Stimulated activated CD4-positive, alpha-beta T cell treated with anti-CD3 and anti-CD28 coated beads, Interleukin-15, amount 100 ng/mL, for 24 hours (primary cell): ENCODE data around the gene TIMP4.
A peak's percentile ranks its signal among the peaks of the same experiment; 100 is the strongest.

ENCODE experiments used
- DNase-seq: peaks from one replicate; pipeline ENCODE4 v3.0.0-alpha.2; 2020

The TIMP4 gene

DNA sequence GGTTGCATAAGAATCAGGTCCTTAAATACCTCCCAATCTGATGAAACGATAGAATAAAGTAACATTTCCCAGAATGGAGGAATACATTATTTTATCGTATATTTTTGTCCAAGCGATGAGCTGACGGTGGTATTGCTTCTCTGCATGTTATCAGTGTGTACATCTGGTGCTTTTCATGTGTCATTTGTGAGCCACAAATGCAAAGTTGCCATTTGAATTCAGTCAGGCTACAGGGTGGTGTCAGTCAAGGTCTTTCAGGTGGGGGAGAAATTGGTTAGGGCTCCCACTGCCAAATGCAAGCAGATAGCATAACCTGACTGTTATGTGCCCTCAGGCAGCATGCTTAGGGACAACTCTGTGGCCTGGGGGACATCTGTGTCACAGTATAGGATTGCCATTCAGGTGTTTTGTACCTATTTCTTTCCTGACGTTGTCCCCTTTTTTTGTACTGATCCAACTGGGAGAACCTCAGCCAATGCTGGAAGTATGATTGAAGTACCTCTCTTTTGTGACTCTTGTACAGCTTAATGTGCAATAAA, 26.5 kb upstream of the TIMP4 start:
- no peak for DNase-seq

DNA sequence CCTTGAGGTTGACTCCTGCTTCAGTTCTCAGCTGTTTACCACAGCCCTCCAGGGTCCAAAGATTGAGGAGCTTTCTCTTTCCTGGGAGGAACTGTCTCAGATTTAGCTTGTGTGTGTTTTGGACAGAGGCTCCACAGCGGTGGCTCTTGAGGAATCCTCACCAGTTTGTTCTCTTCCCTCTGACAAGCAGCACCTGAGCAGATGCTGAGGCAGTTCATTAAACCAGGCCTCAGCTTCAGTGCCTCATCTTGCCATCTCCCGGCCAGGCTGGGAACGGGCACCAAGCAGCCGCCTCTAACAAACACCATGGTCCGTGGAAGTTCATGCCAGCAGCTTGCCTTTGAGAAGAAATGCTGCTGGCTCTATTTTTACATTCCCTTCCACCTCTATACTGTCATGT, 25.8 kb upstream of the TIMP4 start:
- no peak for DNase-seq

DNA sequence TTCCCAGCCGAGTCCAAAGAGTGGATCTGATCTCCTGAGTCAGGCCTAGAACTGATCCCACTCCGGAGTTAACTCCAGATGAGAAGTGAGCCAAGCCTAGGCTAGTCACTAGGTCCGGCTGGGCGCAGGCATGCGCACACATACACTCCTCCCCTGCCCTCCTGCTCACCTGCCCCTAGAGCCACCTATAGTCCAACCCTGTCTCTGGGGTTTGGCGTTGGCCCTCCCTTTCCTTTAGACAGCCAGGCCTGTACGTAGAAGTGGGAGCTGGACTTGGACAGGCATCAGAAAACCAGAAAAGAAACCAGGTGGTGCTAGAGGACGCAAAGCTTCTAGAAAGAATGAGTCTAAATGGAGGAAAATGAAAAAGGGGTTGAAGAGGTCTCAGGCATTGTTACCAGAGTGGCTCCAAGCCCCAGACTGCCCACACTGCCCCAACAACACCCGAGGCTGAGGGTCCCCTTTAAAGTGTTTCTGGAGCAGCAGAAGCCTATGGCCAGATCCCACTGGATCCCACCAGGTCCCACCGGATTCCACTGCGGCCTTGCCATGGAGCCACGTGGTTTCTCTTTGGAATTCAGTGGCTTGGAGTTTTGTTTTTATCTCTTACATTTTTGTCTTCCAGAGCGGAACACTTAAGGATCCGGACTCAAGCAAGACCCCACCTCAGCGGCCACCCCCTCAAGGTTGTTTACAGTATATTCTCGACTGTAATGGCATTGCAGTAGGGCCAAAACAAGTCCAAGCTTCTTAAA, 24.2 kb upstream of the TIMP4 start:
- DNase-seq, result no peak

DNA sequence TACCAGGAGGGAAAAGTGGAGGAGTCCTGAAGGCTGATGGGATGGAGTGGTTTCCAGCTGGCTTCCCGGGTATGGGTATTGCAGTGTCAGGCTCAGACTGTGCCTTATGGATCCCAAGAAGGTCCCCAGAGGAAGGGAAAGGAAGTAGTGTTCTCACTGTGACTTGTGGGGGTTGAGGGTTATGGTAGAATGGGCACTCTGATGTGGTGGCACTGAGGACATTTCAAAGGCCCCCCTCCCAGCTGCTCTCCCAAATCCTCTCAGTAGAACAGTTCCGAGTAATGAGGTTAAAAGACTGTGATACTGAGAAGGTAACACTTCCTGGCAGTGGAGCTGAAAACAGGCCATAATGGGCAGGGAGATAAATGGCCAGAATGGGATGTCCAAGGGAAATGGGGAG, 23.1 kb upstream of the TIMP4 start:
- DNase-seq, result no peak

DNA sequence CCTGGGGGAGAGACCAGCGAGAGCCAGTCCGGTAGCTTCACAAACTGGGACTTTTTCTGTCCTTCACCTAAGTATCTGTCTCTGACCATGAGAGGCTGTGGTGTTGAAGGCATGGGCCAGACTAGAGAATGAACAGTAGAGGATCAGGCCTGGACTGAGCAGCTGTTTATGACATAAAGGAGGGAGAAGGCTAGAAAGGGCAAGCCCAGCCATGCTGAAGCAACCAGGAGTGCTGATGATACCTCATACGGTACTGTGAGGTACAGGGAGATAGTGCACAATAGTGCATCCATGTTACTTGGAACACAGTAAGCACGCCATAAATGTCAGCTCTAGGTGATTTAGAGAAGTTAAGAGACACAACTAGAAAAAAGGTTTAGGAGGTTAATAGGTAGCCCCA, 22.6 kb upstream of the TIMP4 start:
- no peak for DNase-seq

DNA sequence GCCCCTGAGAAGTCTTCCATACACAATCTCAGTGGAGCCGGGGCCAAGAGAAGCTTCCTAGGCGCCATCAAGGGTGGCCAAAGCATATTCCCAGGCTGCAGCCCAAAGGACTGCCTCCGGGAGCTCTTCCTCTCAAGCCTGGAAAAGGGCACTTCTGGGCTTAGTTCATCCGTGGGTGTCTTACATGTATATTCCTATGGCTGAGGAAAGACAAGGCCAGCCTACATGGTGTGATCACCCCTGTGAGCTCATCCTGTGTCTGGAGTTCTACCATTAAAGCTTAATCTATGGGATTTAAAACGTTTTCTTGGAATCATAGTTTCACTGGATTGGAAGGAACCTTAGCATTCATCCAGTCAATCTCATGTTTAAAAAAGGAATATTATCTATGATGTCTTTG, 21.9 kb upstream of the TIMP4 start:
- DNase-seq, result no peak

DNA sequence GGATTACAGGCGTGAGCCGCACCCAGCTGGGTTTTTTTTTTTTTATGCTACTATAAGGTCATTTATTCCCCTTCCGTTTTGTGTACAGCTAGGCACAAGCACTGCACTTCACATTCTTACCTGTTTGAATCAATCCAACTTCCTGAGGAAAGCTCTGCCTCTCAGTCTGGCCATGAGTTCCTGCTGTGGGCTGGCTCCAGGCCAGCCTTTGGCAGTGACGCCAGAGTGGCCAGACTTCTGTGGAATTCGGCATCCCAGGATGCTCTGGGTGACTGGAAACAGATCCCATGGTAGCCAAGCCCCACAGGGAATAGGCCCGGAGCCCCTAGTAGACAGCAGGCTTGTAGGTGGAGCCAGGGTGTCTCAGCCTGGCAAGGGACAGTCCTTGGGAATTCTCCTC, 21.5 kb upstream of the TIMP4 start:
- no peak for DNase-seq

DNA sequence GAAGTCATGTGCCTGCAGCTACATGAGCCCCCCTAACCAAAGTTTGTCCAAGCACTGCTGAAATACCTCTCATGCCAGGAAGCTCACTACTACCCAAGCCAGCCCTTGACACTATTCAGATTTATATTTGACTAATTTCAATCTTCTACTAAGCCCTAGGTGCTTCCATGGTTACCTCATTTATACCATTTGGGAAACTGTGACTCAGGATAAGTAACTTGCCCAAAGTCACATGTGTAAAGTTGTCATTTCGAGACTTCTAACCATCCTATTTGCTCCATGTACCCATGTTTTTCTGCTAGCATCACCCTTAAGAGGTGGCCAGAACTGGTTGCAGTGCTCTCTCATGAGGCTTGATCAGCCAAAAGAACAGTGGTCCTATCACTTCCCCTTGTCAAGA, 20.7 kb upstream of the TIMP4 start:
- DNase-seq, result no peak

DNA sequence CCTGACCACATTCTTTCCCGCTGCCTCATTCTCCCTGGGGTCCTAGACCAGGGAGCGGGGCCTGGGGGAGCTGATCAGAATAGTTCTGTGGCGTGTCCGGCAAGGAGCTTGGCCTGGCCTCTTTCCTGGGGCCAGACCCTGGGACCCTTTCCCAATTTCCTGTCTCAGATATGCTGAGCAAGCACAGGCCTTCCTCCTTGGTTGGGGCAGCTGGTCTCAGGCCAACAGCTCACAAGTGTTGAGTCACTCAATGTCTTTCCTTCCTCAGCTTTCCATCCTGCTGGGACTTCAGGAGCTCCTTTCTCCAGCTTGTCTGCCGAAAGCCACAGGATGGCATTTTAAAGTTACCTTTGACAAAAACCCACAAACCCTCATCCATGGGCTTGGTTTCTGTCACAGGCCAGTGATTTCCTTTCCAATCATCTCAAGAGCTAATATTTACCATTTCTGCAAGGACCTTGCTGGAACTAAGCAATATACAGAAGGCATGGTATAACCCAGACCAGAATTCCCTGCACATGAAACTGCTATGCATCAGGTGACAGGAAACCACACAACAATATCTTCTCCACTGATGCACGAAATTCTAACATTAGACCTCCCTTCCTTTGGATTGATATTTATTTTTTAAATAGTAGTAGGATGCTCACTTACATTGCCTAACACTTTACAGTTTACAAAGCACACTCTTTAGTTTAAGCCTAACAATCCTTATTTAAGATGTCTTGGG, 19.5 kb upstream of the TIMP4 start:
- DNase-seq, result no peak

DNA sequence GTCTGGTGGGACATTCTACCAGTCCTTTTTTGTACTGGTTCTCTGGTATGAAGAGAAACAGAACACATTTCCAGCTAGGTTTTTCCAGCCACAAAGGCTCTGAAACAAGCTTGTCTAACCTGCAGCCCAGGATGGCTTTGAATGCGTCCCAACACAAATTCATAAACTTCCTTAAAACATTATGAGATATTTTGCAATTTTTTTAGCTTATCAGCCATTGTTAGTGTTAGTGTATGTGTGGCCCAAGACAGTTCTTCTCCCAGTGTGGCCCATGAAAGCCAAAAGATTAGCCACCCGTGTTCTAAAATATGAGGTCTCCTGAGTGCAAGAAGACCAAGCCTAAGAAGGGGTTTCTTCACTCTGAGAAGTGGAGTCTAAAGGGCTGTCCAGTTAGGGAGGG, 18.4 kb upstream of the TIMP4 start:
- DNase-seq, result no peak

DNA sequence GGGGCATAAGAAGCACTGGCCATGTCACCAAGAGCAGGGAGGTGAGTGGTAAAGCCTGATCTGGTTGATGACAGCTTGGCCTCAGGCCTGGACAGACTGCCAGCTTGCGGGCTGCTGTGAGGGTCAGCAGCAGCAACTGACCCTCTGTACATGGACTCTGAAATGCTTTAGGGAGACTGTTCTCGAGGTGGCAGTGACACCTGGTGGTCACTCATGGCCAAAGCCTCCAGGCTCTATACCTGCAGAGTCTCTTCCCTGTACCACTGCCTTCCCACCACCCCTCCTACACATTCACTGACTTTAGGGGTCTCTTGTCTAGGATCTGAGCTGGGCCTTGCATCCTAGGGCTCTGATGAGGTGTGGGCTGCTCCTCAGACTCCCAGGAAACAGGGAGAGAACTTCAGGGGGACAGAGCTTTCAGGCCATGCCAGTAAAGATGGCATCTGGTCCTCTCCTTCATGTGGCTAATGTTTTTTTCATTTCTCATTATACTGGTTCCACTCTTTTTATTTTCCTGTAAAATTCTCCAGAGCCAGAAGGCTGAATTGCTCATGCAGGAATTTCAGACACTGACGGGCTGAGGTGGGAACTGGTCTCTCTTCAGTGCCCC, 17.2 kb upstream of the TIMP4 start:
- peak; percentile 53 for DNase-seq

DNA sequence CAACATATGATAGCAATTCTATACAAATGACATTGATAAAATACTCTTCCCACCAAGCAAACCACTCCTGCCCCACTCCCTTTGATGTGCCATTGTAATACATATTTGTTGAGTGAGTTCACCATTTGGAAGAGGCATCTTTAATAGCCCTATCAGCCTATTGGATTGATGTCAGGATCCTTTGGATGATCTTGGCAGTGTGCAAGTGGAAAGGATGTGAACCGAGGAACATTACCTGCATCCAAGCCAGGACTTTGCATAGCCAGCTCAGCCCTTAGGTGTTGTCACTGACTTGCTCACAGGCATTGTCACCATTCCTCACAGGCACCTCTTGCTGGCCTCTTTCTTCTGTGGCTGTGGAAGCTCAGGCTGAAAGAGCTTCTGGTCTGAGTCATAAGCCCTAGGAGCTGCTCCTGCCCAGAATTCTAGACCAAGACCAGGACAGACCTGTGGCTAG, 16.5 kb upstream of the TIMP4 start:
- DNase-seq, result no peak

DNA sequence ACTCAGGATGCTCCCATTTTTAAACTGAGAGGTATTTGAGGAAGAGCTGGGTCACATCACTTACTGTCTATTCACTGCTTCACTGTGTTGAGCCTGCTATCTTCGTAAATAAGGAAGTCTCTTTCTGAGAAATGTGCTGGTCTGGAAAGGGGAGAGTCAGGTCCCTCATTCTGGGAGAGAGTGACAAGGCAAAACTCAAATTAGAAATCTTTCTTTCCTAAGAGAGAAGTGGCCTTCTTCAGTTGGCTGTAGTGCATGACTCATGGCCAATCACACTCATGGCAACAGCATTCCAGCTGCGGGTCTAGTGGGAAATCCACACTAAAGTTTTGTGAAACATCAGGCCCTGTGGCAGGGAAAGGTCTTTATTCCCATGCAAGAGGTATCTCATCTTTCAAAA, 11.5 kb upstream of the TIMP4 start:
- DNase-seq, result no peak

DNA sequence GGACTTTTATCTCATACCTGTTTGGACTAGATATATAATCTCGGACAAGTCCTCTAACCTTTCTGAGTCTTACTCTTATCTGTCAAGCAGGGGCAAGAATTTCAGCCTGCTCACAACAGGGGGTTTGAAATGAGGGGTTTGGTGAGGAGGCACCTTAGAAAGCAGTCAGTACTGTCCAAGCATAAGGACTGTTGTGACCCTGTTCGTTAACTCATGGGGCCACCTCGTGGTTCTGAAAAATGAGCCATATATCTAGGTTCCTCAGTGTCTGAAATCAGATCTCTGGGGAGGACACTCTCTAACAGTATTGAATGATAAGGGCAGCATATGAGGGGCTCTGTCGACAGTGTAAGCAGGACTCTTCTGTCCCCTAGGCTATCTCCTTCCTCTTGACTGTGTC, 7.2 kb upstream of the TIMP4 start:
- DNase-seq, result no peak

DNA sequence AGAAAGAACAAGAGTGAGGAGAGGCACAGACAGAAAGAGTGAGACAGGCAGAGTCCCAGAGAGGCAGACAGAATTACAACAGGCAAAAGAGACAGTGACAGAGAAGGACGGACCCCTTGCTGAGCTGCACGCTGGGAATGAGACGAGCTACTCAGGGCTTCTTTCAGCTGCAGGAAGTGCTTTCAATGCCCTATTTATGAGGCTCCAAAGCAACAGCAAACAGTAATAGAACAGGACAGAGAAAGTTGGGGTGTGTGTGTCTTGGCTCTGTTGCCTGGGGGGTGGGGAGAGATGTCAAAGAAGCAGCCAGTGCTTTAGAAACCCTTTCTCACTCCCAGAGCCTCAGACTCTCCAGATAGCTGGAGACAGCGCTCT, 502 bp upstream of the TIMP4 start:
- DNase-seq, result no peak

DNA sequence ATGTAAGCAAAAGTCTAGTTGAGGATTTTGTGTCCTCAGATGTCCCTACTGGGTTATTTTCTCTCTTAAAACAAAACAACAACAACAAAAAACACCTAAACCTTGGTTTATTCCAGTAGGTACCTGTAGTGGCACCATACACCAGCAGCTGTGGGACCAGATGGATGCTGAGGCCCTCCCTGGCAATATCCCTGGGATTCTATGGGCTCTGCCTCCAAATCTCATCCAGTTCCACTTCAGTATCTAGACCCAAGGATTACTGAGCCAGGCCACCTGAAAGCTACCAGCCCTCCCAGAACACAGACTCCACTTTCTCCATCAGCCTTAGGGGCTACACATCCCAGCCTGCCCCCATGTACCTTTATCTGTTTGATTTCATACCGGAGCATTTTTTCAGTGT, 1.7 kb downstream of the TIMP4 start:
- no peak for DNase-seq

DNA sequence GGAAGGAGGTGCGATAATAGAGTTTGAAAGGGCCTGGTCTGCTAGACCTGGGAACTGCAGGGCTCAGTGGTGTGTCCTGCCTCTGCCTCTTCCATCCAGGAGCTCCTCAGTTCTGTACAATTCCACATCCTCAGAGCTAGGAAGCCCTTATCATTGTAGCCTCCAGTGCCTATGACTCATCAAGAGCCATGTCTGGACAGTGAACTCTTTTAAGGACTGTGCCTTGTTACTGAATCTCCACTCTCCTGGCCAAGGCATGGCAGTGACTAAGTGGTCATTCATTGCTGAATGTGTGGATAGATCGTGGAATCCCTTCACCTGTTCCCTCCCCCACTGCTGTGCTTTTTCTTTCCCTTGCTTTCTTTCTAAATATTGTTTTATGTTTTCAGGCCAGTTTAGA, 2.9 kb downstream of the TIMP4 start:
- no peak for DNase-seq

DNA sequence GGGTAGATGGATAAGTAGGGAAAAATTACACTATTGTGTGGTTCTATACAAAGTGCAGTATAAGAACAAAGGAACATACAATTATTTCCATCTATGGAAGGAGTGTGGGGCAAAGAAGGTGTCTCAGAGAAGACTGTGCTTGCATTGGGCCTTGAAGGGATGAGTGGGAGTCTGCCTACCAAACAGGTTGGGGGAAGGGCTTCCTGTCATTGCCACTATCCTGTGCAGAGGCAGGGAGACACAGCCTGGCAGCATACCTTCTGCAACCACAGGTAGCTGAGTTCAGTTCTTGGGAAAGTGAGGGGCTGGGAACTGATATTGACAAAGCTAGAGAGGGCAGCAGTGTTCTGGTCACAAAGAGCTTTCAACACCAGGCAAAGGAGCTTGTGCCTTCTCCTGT, 3.4 kb downstream of the TIMP4 start:
- no peak for DNase-seq

DNA sequence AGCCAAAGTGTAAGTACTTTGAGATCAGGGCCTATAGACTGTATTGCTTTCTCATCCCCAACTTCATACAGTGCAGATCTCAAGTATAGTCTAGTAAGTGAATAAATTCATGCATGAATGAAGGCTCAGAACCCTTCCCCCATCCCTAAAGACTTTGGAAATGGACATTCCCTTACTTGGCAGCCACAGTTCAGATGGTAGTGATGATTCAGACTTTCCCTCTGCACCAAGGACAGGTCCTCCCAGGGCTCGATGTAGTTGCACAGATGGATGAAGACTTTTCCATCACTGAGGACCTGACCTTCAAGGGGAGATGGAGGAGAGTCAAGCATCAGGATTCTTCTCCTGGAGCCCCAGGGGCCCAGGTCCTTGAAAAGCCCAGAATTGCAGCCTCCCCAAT, 4.6 kb downstream of the TIMP4 start:
- DNase-seq, result no peak

DNA sequence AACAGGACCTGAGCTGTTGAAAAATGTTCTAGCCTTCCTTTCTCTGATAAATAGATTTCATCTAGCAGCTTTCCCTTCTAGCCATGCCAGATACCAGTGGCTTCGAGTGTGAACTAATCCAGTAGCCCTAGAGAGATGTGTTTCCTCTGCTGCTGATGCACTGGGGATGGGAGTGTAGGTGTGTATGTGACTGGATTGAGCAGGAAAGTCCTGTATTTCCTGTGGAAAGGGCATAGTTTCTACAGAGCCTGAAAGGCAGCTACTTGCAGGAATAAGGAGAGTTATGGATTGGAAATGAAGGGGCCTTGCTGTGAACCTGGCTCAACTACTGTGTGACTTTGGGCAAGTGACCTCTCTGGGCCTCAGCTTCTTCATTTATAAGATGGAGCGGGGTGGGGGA, 8.6 kb downstream of the TIMP4 start:
- DNase-seq, result no peak

DNA sequence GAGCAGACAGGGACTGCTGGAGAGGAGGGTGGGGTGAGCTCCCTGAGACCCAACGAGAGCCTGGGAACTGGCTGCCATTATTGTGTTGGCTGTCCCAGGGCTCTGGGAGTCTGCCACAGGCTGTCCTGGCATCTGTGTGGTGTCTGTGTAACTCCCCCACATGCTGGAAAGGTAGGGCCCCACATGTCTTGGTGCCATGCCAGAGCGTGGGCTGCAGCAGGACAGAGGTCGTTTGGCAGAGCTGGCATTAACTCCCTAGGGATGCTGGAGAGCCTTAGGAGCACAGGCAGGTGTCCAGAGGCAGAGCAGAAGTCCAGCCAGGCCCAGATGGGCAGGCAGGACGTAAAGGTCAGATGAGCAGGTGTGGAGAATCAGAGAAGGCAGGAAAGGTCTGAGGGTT, 9.7 kb downstream of the TIMP4 start:
- DNase-seq, result no peak

DNA sequence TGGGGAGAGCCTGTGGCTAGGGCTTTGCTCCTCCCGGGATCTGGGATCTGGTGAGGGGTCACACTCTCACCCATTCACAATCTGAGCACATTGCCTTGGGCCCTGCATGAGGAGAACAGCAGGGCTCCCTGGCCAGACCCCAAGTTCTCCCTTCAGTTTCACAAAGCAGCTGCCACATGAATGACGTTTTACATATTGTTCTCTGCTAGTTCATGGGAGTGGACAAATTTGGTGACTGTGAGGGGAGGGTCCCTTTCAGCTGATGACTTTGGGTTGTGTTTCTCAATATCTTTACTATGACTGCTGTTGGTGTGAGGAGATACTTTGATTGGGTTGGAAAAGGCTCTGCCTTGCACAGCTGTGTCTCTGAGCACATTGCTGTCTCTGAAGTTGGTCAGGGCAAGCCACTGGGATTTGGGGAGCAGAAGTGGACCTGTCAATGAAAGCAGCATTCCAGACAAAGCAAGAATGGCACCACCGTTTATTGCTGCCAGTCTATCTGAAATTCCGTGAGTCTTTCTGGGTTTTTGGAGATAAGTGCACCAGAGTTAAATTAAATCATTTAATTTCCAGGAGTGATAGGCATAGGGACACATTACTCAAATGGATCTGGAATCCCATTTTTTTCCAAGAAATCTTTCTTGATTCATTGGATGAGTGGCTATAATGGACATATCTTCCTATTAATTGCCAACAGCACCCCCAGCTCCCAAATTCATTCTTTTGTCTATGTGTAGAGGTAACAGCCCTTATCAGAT, 10.3 kb downstream of the TIMP4 start:
- no peak for DNase-seq

DNA sequence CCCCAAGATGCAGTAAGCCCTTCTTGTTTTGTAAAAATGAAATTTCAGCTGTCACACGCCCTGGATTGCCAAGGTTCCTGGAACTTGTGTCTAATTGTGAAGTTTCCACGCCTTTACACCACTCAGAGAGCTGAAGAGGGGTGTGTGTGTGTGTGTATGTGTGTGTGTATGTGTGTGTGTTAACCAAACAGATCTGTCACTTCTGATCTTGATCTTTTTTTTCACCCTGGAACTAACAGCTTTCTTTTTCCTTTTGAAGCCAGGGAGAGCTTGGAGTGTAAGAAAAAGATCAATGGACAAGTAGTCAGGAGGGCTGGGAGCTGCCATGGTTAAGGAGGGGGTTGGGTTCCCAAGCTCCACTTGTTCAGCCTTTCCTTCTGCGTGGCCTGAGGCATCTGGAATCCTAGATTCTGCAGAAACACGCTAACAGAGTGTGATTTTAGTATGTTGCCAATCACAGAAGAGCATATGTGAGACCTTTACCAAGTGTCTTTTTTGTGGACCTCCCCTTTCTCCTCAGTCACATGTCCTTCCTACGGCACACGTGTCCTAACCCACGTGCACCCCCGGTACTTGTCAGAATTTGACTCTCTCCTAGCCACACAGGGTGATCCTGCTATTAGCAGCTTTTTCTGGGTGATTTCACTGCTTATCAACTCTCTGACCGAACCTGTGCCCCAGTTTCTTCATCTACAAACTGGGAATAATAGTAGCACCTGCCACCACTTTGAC, 11.5 kb downstream of the TIMP4 start:
- DNase-seq, result no peak
